Measurements from ENCODE around the gene C6orf136.

DNA sequence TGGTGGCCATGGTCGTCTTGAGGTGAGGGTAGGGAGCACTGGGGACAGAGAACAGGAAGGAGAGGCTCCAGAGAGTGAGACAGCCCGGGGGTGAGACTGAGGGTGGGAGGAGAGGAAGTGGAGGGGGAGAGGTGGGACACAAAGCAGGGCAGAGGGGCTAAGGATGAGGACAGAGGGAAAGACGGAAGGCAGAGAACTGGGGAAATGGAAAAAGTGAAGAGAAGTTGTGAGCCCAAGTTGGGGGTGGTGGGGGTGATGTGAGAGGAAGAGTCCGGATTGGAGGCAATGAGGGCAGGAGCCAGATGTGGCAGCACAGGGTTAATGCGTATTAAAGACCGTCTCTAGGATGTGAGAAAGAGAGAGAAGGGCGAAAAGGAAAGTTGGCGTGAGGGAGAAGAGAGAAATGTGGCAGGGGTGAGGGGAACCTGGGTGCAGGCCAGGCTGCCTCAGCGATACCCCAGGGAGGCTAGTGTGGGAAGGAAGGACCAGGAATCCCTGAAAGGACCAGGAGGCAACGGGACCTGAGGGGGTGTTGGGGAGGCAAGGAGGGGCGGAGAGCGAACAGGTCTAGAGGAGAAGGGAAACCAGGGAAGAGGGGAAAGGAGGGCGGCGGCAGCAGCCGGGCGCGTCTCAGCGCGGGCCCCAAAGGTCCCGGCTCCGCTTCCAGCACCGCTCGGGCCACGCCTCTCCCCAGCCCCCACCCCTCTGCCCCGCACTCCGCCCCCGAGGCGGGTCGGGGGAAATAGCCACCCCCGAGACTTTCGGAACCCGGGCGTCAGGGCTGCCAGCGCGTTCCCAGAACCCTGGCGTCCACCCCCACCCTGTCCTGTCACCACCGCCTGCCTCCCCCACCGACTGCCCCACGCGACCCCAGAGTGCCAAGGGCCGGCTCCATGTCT, 39.3 kb downstream of the C6orf136 start, which contains the start of gene PPP1R18:
- no peak for TF ChIP-seq SP1 (IDR thresholded peaks at IDR 0.05)
- no peak for TF ChIP-seq RAD21 (IDR thresholded peaks at IDR 0.05)
- TF ChIP-seq, protein P1, sequence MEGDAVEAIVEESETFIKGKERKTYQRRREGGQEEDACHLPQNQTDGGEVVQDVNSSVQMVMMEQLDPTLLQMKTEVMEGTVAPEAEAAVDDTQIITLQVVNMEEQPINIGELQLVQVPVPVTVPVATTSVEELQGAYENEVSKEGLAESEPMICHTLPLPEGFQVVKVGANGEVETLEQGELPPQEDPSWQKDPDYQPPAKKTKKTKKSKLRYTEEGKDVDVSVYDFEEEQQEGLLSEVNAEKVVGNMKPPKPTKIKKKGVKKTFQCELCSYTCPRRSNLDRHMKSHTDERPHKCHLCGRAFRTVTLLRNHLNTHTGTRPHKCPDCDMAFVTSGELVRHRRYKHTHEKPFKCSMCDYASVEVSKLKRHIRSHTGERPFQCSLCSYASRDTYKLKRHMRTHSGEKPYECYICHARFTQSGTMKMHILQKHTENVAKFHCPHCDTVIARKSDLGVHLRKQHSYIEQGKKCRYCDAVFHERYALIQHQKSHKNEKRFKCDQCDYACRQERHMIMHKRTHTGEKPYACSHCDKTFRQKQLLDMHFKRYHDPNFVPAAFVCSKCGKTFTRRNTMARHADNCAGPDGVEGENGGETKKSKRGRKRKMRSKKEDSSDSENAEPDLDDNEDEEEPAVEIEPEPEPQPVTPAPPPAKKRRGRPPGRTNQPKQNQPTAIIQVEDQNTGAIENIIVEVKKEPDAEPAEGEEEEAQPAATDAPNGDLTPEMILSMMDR (IDR thresholded peaks at IDR 0.05; ENCODE audit: low read depth, low read length, missing input control), result no peak
- TF ChIP-seq, protein P2, sequence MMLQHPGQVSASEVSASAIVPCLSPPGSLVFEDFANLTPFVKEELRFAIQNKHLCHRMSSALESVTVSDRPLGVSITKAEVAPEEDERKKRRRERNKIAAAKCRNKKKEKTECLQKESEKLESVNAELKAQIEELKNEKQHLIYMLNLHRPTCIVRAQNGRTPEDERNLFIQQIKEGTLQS (IDR thresholded peaks at IDR 0.05), result no peak
- TF ChIP-seq, protein P3, sequence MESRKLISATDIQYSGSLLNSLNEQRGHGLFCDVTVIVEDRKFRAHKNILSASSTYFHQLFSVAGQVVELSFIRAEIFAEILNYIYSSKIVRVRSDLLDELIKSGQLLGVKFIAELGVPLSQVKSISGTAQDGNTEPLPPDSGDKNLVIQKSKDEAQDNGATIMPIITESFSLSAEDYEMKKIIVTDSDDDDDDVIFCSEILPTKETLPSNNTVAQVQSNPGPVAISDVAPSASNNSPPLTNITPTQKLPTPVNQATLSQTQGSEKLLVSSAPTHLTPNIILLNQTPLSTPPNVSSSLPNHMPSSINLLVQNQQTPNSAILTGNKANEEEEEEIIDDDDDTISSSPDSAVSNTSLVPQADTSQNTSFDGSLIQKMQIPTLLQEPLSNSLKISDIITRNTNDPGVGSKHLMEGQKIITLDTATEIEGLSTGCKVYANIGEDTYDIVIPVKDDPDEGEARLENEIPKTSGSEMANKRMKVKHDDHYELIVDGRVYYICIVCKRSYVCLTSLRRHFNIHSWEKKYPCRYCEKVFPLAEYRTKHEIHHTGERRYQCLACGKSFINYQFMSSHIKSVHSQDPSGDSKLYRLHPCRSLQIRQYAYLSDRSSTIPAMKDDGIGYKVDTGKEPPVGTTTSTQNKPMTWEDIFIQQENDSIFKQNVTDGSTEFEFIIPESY (IDR thresholded peaks at IDR 0.05), result no peak
- TF ChIP-seq, protein P4, sequence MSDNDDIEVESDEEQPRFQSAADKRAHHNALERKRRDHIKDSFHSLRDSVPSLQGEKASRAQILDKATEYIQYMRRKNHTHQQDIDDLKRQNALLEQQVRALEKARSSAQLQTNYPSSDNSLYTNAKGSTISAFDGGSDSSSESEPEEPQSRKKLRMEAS (IDR thresholded peaks at IDR 0.05), result no peak
- TF ChIP-seq GABPA (IDR thresholded peaks at IDR 0.05 in 1 of 2, conservative IDR thresholded peaks at IDR 0.05 in 1 of 2), result no peak
- TF ChIP-seq, protein P5, sequence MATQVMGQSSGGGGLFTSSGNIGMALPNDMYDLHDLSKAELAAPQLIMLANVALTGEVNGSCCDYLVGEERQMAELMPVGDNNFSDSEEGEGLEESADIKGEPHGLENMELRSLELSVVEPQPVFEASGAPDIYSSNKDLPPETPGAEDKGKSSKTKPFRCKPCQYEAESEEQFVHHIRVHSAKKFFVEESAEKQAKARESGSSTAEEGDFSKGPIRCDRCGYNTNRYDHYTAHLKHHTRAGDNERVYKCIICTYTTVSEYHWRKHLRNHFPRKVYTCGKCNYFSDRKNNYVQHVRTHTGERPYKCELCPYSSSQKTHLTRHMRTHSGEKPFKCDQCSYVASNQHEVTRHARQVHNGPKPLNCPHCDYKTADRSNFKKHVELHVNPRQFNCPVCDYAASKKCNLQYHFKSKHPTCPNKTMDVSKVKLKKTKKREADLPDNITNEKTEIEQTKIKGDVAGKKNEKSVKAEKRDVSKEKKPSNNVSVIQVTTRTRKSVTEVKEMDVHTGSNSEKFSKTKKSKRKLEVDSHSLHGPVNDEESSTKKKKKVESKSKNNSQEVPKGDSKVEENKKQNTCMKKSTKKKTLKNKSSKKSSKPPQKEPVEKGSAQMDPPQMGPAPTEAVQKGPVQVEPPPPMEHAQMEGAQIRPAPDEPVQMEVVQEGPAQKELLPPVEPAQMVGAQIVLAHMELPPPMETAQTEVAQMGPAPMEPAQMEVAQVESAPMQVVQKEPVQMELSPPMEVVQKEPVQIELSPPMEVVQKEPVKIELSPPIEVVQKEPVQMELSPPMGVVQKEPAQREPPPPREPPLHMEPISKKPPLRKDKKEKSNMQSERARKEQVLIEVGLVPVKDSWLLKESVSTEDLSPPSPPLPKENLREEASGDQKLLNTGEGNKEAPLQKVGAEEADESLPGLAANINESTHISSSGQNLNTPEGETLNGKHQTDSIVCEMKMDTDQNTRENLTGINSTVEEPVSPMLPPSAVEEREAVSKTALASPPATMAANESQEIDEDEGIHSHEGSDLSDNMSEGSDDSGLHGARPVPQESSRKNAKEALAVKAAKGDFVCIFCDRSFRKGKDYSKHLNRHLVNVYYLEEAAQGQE (IDR thresholded peaks at IDR 0.05), result no peak
